Measurements from ENCODE around the gene ABTB2. TPM values are rescaled to one million over a fixed set of nuclear protein-coding genes. Genes with fewer than 3 reads are reported as not detected.

Gene ABTB2
- polyA plus RNA-seq, 1 donor (not counting 4 experiments of a cell fraction or from before 2014, with no cell fraction given) = 1.0 TPM

- H3K4me1 ChIP-seq (ENCODE audit: control insufficient read depth, extremely low read depth, insufficient read depth, low read length) = no peaks in the 10 kb centered on the region
- no peaks in the 10 kb centered on the region for H3K9me1 ChIP-seq (ENCODE audit: control insufficient read depth, extremely low read depth, insufficient read depth, low read length)
- H2AFZ ChIP-seq (ENCODE audit: control insufficient read depth, low read length) = no peak overlapping the region
- dilution Hi-C loops (cut with MboI; ENCODE audit: extremely low pct_ligation_motif_present, low sequenced_read_pairs) = no loop called here
- no peaks in the 10 kb centered on the region for H3K27me3 ChIP-seq (ENCODE audit: control insufficient read depth, extremely low read depth, insufficient read depth, low read length)
- H3K9me3 ChIP-seq (ENCODE audit: control insufficient read depth, low read depth, low read length) = no peaks in the 10 kb centered on the region
- TF ChIP-seq, protein P1, sequence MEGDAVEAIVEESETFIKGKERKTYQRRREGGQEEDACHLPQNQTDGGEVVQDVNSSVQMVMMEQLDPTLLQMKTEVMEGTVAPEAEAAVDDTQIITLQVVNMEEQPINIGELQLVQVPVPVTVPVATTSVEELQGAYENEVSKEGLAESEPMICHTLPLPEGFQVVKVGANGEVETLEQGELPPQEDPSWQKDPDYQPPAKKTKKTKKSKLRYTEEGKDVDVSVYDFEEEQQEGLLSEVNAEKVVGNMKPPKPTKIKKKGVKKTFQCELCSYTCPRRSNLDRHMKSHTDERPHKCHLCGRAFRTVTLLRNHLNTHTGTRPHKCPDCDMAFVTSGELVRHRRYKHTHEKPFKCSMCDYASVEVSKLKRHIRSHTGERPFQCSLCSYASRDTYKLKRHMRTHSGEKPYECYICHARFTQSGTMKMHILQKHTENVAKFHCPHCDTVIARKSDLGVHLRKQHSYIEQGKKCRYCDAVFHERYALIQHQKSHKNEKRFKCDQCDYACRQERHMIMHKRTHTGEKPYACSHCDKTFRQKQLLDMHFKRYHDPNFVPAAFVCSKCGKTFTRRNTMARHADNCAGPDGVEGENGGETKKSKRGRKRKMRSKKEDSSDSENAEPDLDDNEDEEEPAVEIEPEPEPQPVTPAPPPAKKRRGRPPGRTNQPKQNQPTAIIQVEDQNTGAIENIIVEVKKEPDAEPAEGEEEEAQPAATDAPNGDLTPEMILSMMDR (optimal IDR thresholded peaks at IDR 0.05 in 1 of 3, IDR thresholded peaks at IDR 0.05 in 1 of 3, conservative IDR thresholded peaks at IDR 0.05 in 1 of 3; ENCODE audit: extremely low read depth in 1 of 3, insufficient read depth in 2 of 3, low read length in 3 of 3) = no peak
- TF ChIP-seq EZH2 (IDR thresholded peaks at IDR 0.05; ENCODE audit: low read length) = no peak
- H3K79me2 ChIP-seq (ENCODE audit: control insufficient read depth, insufficient read depth, low read length) = no peaks in the 10 kb centered on the region
- no peak overlapping the region for H3K4me2 ChIP-seq (ENCODE audit: control insufficient read depth, extremely low read depth, insufficient read depth, low read depth, low read length)
- no peak overlapping the region for H3K9ac ChIP-seq (ENCODE audit: control insufficient read depth, extremely low read depth, insufficient read depth, low read length)
- no peak overlapping the region for H3K4me3 ChIP-seq (ENCODE audit: control insufficient read depth in 2 of 3, extremely low read depth in 1 of 3, insufficient read depth in 2 of 3, low read depth in 1 of 3, low read length in 3 of 3)
- FAIRE-seq = no peak
- no peaks in the 10 kb centered on the region for H4K20me1 ChIP-seq (ENCODE audit: control insufficient read depth, extremely low read depth, insufficient read depth, low read length)
- no peak overlapping the region for H3K27ac ChIP-seq (ENCODE audit: control insufficient read depth, insufficient read depth, low read length)
- no peak for DNase-seq (ENCODE audit: low read depth, low spot score)
- peaks cover 31 to 41% of the 10 kb centered on the region in 2 experiments for H3K36me3 ChIP-seq (ENCODE audit: control insufficient read depth in 2 of 2, extremely low read depth in 1 of 2, insufficient read depth in 2 of 2, low read length in 2 of 2)
Measured at GRCh38 chr11:34120651-34121050, 237.2 kb downstream of the ABTB2 start.

DNA sequence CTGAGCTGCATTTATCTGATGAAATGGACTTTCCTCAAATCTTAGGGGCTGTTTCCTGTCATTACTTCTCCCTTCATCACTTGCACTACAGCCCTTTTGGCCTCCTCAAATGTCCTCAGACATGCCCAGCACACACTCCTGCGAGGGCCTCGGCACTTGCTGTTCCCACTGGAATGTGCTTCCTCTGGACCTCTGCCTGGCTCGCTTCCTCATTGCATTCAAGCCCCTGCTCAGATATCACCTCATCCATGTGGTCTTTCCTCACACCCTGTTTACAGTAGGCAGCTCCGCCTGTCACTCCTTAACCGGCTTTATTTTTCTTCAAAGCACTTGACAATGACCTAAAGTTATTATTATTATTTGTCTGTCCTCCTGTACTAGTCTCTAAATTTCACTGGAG is 243.3 kb downstream of the ABTB2 start:
- no peak overlapping the region for H3K4me2 ChIP-seq (ENCODE audit: control insufficient read depth, extremely low read depth, insufficient read depth, low read depth, low read length)
- H3K4me3 ChIP-seq (ENCODE audit: control insufficient read depth in 2 of 3, extremely low read depth in 1 of 3, insufficient read depth in 2 of 3, low read depth in 1 of 3, low read length in 3 of 3) = no peak overlapping the region
- H3K27me3 ChIP-seq (ENCODE audit: control insufficient read depth, extremely low read depth, insufficient read depth, low read length) = no peaks in the 10 kb centered on the region
- H4K20me1 ChIP-seq (ENCODE audit: control insufficient read depth, extremely low read depth, insufficient read depth, low read length) = no peaks in the 10 kb centered on the region
- no peaks in the 10 kb centered on the region for H3K79me2 ChIP-seq (ENCODE audit: control insufficient read depth, insufficient read depth, low read length)
- H3K4me1 ChIP-seq (ENCODE audit: control insufficient read depth, extremely low read depth, insufficient read depth, low read length) = no peaks in the 10 kb centered on the region
- DNase-seq (ENCODE audit: low read depth, low spot score) = no peak
- no peak for FAIRE-seq
- peaks cover 50 to 56% of the 10 kb centered on the region in 2 experiments for H3K36me3 ChIP-seq (ENCODE audit: control insufficient read depth in 2 of 2, extremely low read depth in 1 of 2, insufficient read depth in 2 of 2, low read length in 2 of 2)
- no peak overlapping the region for H3K9ac ChIP-seq (ENCODE audit: control insufficient read depth, extremely low read depth, insufficient read depth, low read length)
- no peaks in the 10 kb centered on the region for H3K9me1 ChIP-seq (ENCODE audit: control insufficient read depth, extremely low read depth, insufficient read depth, low read length)
- TF ChIP-seq EZH2 (IDR thresholded peaks at IDR 0.05; ENCODE audit: low read length) = no peak
- TF ChIP-seq, protein P1 (optimal IDR thresholded peaks at IDR 0.05 in 1 of 3, IDR thresholded peaks at IDR 0.05 in 1 of 3, conservative IDR thresholded peaks at IDR 0.05 in 1 of 3; ENCODE audit: extremely low read depth in 1 of 3, insufficient read depth in 2 of 3, low read length in 3 of 3) = no peak
- H3K9me3 ChIP-seq (ENCODE audit: control insufficient read depth, low read depth, low read length) = no peaks in the 10 kb centered on the region
- H2AFZ ChIP-seq (ENCODE audit: control insufficient read depth, low read length) = no peak overlapping the region
- H3K27ac ChIP-seq (ENCODE audit: control insufficient read depth, insufficient read depth, low read length) = no peak overlapping the region
- dilution Hi-C loops (cut with MboI; ENCODE audit: extremely low pct_ligation_motif_present, low sequenced_read_pairs) = no loop called here

Measured in keratinocyte (primary cell).